WTC11 (cell line): ENCODE results near the gene FDPS. TPM values are rescaled to one million over a fixed set of nuclear protein-coding genes. Genes with fewer than 3 reads are reported as not detected.

Source experiments
- ATAC-seq: fragments of 200-7000 bp; cut with Tn5 transposase; 2 replicates; pipeline ENCODE4 v1.10.0; 2021; ENCODE audit warnings: mild to moderate bottlenecking, moderate library complexity
- CTCF ChIA-PET: fragments of 300-600 bp; sonication (Branson Sonifier 250); formaldehyde crosslinking; loops from one replicate; lab custom pipeline; 2021; ENCODE audit warnings: antibody characterized with exemption; lab: Charles Lee
- POLR2A ChIA-PET: fragments of 350-600 bp; sonication (Branson Sonifier 250); formaldehyde crosslinking; loops from one replicate; lab custom pipeline; 2021; ENCODE audit warnings: antibody characterized with exemption; lab: Charles Lee
- DNase-seq: peaks from one replicate; pipeline ENCODE4 v3.0.0; 2021; ENCODE audit warnings: low spot score
- H3K27ac Mint-ChIP-seq: 2 replicates; pipeline ENCODE4 v1.8.0; 2021; ENCODE audit warnings: mixed read lengths
- H3K27me3 Mint-ChIP-seq: 2 replicates; pipeline ENCODE4 v1.8.0; 2021; ENCODE audit warnings: low read depth, mild to moderate bottlenecking, moderate library complexity, mixed read lengths
- H3K36me3 Mint-ChIP-seq: 2 replicates; pipeline ENCODE4 v1.8.0; 2021; ENCODE audit warnings: mixed read lengths
- H3K4me1 Mint-ChIP-seq: 2 replicates; pipeline ENCODE4 v1.8.0; 2022; ENCODE audit warnings: mixed read lengths
- H3K4me3 Mint-ChIP-seq: 2 replicates; pipeline ENCODE4 v1.8.0; 2021; ENCODE audit warnings: mild to moderate bottlenecking, moderate library complexity, mixed read lengths
- H3K9me3 Mint-ChIP-seq: 2 replicates; pipeline ENCODE4 v1.8.0; 2021; ENCODE audit warnings: mixed read lengths
- ATF2 ChIP-seq: sonication (generic); formaldehyde crosslinking; IDR thresholded peaks from 2 replicates; pipeline ENCODE4 v1.8.1; 2022; ENCODE audit warnings: low read depth, missing genetic modification reagents, borderline replicate concordance
- CBFB ChIP-seq: sonication (generic); formaldehyde crosslinking; IDR thresholded peaks from 2 replicates; pipeline ENCODE4 v1.8.1; 2022; ENCODE audit warnings: mild to moderate bottlenecking, low read depth, missing genetic modification reagents
- EMX1 ChIP-seq: fragments of 250-450 bp; sonication (Bioruptor Pico); IDR thresholded peaks from 2 replicates; pipeline ENCODE4 v1.8.0; 2021; ENCODE audit warnings: mild to moderate bottlenecking
- ETV6 ChIP-seq: sonication (generic); formaldehyde crosslinking; IDR thresholded peaks from 2 replicates; pipeline ENCODE4 v1.8.1; 2022; ENCODE audit warnings: mild to moderate bottlenecking, missing genetic modification reagents
- JUN ChIP-seq: sonication (generic); formaldehyde crosslinking; IDR thresholded peaks from 2 replicates; pipeline ENCODE4 v1.8.0; 2023; ENCODE audit warnings: mild to moderate bottlenecking, missing genetic modification reagents
- KAT7 ChIP-seq: sonication (generic); formaldehyde crosslinking; IDR thresholded peaks from 2 replicates; pipeline ENCODE4 v1.8.1; 2023; ENCODE audit warnings: missing genetic modification reagents, mild to moderate bottlenecking, borderline replicate concordance
- MXD4 ChIP-seq: fragments of 250-450 bp; sonication (Bioruptor Pico); IDR thresholded peaks from 2 replicates; pipeline ENCODE4 v1.8.0; 2021; ENCODE audit warnings: mild to moderate bottlenecking, moderate library complexity, borderline replicate concordance
- MYBL2 ChIP-seq: sonication (generic); formaldehyde crosslinking; IDR thresholded peaks from 2 replicates; pipeline ENCODE4 v1.8.1; 2023; ENCODE audit warnings: mild to moderate bottlenecking, moderate library complexity, missing genetic modification reagents
- NR1H2 ChIP-seq: sonication (generic); formaldehyde crosslinking; IDR thresholded peaks from 2 replicates; pipeline ENCODE4 v1.9.0; 2021; ENCODE audit warnings: mild to moderate bottlenecking, moderate library complexity, missing genetic modification reagents
- NR2C2 ChIP-seq: sonication (generic); formaldehyde crosslinking; IDR thresholded peaks from 2 replicates; pipeline ENCODE4 v1.8.0; 2022; ENCODE audit warnings: mild to moderate bottlenecking, missing genetic modification reagents
- PRDM15 ChIP-seq: sonication (generic); formaldehyde crosslinking; IDR thresholded peaks from 2 replicates; pipeline ENCODE4 v1.8.0; 2022; ENCODE audit warnings: missing genetic modification reagents
- RORB ChIP-seq: fragments of 250-450 bp; sonication (Bioruptor Pico); IDR thresholded peaks from 2 replicates; pipeline ENCODE4 v1.9.0; 2021; ENCODE audit warnings: mild to moderate bottlenecking
- SMAD3 ChIP-seq: sonication (generic); formaldehyde crosslinking; IDR thresholded peaks from 2 replicates; pipeline ENCODE4 v1.8.0; 2022; ENCODE audit warnings: missing genetic modification reagents, mild to moderate bottlenecking, borderline replicate concordance
- SMAD4 ChIP-seq: sonication (generic); formaldehyde crosslinking; IDR thresholded peaks from 2 replicates; pipeline ENCODE4 v1.8.0; 2022; ENCODE audit warnings: mild to moderate bottlenecking, missing genetic modification reagents
- ZBTB21 ChIP-seq: sonication (generic); formaldehyde crosslinking; IDR thresholded peaks from 2 replicates; pipeline ENCODE4 v1.8.1; 2023; ENCODE audit warnings: mild to moderate bottlenecking, missing genetic modification reagents, borderline replicate concordance
- ZBTB43 ChIP-seq: sonication (generic); formaldehyde crosslinking; IDR thresholded peaks from 2 replicates; pipeline ENCODE4 v1.8.1; 2023; ENCODE audit warnings: mild to moderate bottlenecking, missing genetic modification reagents
- ZNF138 ChIP-seq: sonication (generic); formaldehyde crosslinking; conservative IDR thresholded peaks from 2 replicates; pipeline ENCODE4 v1.8.1; 2022; ENCODE audit warnings: mild to moderate bottlenecking, moderate library complexity, missing genetic modification reagents
- ZNF232 ChIP-seq: sonication (generic); formaldehyde crosslinking; IDR thresholded peaks from 2 replicates; pipeline ENCODE4 v1.8.0; 2022; ENCODE audit warnings: mild to moderate bottlenecking, missing genetic modification reagents
- total RNA-seq: library from RNA; stranded (reverse); gene quantifications from 3 replicates; pipeline ENCODE4 v1.2.3, GENCODE V29; 2021
- TF ChIP-seq, protein P1 (sequence below): sonication (generic); formaldehyde crosslinking; IDR thresholded peaks from 2 replicates; pipeline ENCODE4 v1.8.1; 2022; ENCODE audit warnings: low read depth, mild to moderate bottlenecking, moderate library complexity, missing genetic modification reagents, borderline replicate concordance
- TF ChIP-seq, protein P2 (sequence below): sonication (generic); formaldehyde crosslinking; IDR thresholded peaks from 2 replicates; pipeline ENCODE4 v1.8.1; 2022; ENCODE audit warnings: missing genetic modification reagents, borderline replicate concordance
- TF ChIP-seq, protein P3 (sequence below): fragments of 250-450 bp; sonication (Bioruptor Pico); conservative IDR thresholded peaks from 2 replicates; pipeline ENCODE4 v1.9.0; 2021; ENCODE audit warnings: mild to moderate bottlenecking
- TF ChIP-seq, protein P4 (sequence below): sonication (generic); formaldehyde crosslinking; IDR thresholded peaks from 2 replicates; pipeline ENCODE4 v1.8.0; 2022; ENCODE audit warnings: mild to moderate bottlenecking, missing genetic modification reagents

The FDPS gene
- total RNA-seq, 1 experiment from 2014 or later: 354 TPM

DNA sequence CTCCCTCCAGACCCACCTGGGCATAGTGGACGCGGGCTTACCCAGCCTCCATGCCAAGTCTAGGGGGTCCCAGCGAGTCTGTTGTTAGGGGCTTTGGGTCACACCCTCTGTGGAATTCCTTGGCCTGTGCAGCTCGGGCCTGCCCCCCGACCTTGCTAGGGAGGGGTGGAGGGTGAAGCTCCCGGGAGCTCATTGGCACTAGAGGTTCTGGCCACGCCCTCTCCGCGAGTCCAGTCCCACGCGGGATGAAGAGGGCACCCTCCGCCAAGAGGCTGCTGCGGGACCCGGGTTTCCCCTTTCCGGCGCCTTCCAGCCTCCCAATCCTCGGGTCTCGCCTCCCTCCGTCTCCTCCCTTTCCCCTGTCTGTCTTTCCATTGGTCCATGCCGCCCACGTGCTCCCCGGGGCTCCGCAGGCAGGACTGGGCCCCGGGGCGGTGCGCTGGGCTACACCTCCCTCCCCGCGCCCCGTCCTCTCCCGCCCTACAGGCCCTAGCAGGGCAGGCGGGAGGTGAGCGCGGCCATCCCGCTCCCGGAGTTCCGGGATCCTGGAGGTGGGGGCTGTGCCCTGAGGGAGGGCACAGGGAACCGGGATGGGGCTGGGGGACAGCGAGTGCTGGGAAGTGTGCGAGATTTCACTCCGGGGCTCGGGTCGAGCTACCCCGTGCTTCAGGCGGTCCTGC, 15.5 kb downstream of the FDPS start:
- peaks cover 11% of the 10 kb centered on the region for H3K36me3 Mint-ChIP-seq
- POLR2A ChIA-PET: interaction anchor here (0.8 to 2.5 kb wide), 4 partner anchors 16 to 118 kb away, joined by 4 to 13 read pairs (median 5); partner anchors contain the start of genes CLK2 and FDPS
- peak; percentile 63 for ATAC-seq
- no peaks in the 10 kb centered on the region for H3K9me3 Mint-ChIP-seq
- H3K27ac Mint-ChIP-seq: peak overlapping the region; percentile 65; the same call in 1 of the 2 replicates
- H3K4me3 Mint-ChIP-seq: peak overlapping the region; percentile 91
- DNase-seq: peak; percentile 92
- peaks cover 37% of the 10 kb centered on the region for H3K4me1 Mint-ChIP-seq
- peaks cover 6% of the 10 kb centered on the region for H3K27me3 Mint-ChIP-seq
- CTCF ChIA-PET: interaction anchor here (0.6 to 9.9 kb wide), 36 partner anchors 7 to 1906 kb away, joined by 3 to 204 read pairs (median 6); partner anchors contain the start of genes CLK2, ENTREP3, FDPS and HCN3
- TF ChIP-seq PRDM15 (CRISPR knock-in tag): no peak; the same call in 1 of the 2 replicates
- TF ChIP-seq NR1H2 (CRISPR knock-in tag): no peak
- TF ChIP-seq NR2C2: no peak
- no peak for TF ChIP-seq JUN (CRISPR knock-in tag)
- no peak for TF ChIP-seq ZBTB21 (CRISPR knock-in tag)
- no peak for TF ChIP-seq MXD4 (CRISPR knock-in tag)
- no peak for TF ChIP-seq ATF2 (CRISPR knock-in tag)
- peak; percentile 86; the same call in 1 of the 2 replicates for TF ChIP-seq ZNF232 (CRISPR knock-in tag)
- no peak for TF ChIP-seq ZNF138 (CRISPR knock-in tag)
- TF ChIP-seq, protein P1, sequence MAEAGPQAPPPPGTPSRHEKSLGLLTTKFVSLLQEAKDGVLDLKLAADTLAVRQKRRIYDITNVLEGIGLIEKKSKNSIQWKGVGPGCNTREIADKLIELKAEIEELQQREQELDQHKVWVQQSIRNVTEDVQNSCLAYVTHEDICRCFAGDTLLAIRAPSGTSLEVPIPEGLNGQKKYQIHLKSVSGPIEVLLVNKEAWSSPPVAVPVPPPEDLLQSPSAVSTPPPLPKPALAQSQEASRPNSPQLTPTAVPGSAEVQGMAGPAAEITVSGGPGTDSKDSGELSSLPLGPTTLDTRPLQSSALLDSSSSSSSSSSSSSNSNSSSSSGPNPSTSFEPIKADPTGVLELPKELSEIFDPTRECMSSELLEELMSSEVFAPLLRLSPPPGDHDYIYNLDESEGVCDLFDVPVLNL: no peak
- no peak for TF ChIP-seq RORB (CRISPR knock-in tag)
- peak; percentile 57; the same call in 1 of the 2 replicates for TF ChIP-seq ZBTB43 (CRISPR knock-in tag)
- TF ChIP-seq, protein P2, sequence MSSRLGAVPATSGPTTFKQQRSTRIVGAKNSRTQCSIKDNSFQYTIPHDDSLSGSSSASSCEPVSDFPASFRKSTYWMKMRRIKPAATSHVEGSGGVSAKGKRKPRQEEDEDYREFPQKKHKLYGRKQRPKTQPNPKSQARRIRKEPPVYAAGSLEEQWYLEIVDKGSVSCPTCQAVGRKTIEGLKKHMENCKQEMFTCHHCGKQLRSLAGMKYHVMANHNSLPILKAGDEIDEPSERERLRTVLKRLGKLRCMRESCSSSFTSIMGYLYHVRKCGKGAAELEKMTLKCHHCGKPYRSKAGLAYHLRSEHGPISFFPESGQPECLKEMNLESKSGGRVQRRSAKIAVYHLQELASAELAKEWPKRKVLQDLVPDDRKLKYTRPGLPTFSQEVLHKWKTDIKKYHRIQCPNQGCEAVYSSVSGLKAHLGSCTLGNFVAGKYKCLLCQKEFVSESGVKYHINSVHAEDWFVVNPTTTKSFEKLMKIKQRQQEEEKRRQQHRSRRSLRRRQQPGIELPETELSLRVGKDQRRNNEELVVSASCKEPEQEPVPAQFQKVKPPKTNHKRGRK: no peak
- no peak for TF ChIP-seq KAT7 (CRISPR knock-in tag)
- no peak for TF ChIP-seq SMAD4
- 0 out of 2 replicates have a peak, but pooled peaks have one; percentile 2 for TF ChIP-seq CBFB (CRISPR knock-in tag)
- TF ChIP-seq EMX1 (CRISPR knock-in tag): no peak
- no peak for TF ChIP-seq MYBL2 (CRISPR knock-in tag)
- TF ChIP-seq, protein P3, sequence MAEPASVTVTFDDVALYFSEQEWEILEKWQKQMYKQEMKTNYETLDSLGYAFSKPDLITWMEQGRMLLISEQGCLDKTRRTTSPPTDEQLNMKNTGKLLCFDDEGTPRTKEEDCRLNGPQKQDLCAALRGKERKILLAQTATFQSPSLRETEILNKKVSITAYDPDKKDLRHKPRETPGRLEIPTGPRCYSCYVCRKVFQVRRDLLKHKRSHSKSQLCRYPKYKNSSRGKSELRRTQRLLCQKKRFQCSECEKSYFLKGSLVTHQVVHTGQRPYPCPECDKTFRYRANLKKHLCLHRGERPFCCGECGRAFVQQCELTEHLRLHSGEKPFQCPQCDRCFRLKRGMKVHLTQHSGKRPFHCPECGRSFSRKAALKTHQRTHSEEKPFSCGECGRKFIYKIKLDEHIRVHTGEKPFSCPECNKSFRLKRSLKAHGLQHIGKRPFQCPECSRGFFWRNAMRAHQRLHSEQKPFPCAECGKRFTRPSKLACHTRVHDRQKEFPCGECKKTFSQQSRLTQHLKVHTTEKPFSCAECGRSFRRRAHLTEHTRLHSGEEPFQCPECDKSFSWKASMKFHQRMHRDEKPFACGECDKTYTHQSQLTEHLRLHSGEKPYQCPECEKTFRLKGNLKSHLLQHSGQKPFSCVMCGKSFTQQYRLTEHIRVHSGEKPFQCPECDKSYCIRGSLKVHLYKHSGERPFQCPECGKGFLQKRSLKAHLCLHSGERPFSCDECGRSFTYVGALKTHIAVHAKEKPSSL (CRISPR knock-in tag): no peak
- no peak; the same call in 1 of the 2 replicates for TF ChIP-seq ETV6 (CRISPR knock-in tag)
- TF ChIP-seq, protein P4, sequence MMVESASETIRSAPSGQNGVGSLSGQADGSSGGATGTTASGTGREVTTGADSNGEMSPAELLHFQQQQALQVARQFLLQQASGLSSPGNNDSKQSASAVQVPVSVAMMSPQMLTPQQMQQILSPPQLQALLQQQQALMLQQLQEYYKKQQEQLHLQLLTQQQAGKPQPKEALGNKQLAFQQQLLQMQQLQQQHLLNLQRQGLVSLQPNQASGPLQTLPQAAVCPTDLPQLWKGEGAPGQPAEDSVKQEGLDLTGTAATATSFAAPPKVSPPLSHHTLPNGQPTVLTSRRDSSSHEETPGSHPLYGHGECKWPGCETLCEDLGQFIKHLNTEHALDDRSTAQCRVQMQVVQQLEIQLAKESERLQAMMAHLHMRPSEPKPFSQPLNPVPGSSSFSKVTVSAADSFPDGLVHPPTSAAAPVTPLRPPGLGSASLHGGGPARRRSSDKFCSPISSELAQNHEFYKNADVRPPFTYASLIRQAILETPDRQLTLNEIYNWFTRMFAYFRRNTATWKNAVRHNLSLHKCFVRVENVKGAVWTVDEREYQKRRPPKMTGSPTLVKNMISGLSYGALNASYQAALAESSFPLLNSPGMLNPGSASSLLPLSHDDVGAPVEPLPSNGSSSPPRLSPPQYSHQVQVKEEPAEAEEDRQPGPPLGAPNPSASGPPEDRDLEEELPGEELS (CRISPR knock-in tag): 0 out of 2 replicates have a peak, but pooled peaks have one; percentile 34
- TF ChIP-seq SMAD3 (CRISPR knock-in tag): 0 out of 2 replicates have a peak, but pooled peaks have one; percentile 47
